Measurements from ENCODE around the gene PAM. TPM values are rescaled to one million over a fixed set of nuclear protein-coding genes. Genes with fewer than 3 reads are reported as not detected.
A peak's percentile ranks its signal among the peaks of the same experiment; 100 is the strongest.

Gene PAM
- total RNA-seq, 3 donors from 2014 or later, result 159 to 227 (median 193) TPM

DNA sequence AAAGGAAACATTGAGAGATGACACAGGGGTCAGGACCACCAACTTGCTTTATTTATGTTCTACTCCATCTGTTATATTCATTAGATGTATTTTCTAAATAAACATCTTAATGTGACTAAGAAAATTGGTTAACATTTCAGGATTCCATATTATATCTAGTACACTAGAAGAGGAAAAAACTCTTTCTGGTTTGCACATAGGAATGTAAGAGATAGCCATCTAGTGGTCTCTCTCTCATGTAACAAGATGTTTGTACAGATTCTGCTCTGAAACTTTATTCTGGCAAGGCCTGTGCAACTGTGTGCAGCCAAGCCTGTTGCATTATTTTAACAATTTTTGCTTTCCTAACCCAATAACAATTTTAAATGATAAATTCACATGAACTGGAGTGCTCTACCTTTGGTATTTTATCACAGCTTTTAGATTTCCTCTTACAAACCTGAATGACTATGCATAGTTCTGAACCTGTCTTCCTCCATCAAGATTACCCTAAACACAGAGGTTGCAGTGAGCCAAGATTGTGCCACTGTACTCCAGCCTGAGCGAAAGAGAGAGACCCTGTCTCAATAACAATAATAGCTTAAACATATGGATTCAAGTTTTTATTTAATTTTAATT lies 216.7 kb downstream of the PAM start:
- no peak for DNase-seq (ENCODE audit: low spot score in 2 of 2)
- Histone ChIP-seq H3K27me3 (no peaks in the 10 kb centered on the region), H3K27ac (no peak overlapping the region), H3K36me3 (no peaks in the 10 kb centered on the region), H3K4me1 (no peaks in the 10 kb centered on the region), H3K4me3 (no peak overlapping the region), H3K9me3 (no peaks in the 10 kb centered on the region)
- TF ChIP-seq POLR2A (IDR thresholded peaks at IDR 0.05) (no peak), POLR2AphosphoS5 (IDR thresholded peaks at IDR 0.05) (no peak)
- TF ChIP-seq, protein P1, sequence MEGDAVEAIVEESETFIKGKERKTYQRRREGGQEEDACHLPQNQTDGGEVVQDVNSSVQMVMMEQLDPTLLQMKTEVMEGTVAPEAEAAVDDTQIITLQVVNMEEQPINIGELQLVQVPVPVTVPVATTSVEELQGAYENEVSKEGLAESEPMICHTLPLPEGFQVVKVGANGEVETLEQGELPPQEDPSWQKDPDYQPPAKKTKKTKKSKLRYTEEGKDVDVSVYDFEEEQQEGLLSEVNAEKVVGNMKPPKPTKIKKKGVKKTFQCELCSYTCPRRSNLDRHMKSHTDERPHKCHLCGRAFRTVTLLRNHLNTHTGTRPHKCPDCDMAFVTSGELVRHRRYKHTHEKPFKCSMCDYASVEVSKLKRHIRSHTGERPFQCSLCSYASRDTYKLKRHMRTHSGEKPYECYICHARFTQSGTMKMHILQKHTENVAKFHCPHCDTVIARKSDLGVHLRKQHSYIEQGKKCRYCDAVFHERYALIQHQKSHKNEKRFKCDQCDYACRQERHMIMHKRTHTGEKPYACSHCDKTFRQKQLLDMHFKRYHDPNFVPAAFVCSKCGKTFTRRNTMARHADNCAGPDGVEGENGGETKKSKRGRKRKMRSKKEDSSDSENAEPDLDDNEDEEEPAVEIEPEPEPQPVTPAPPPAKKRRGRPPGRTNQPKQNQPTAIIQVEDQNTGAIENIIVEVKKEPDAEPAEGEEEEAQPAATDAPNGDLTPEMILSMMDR (IDR thresholded peaks at IDR 0.05), result peak in 2 of 3 donors; percentile 21 to 28
- intact Hi-C loops (cut with DNase I; ENCODE audit: low total_unique reads), result no loop called here

DNA sequence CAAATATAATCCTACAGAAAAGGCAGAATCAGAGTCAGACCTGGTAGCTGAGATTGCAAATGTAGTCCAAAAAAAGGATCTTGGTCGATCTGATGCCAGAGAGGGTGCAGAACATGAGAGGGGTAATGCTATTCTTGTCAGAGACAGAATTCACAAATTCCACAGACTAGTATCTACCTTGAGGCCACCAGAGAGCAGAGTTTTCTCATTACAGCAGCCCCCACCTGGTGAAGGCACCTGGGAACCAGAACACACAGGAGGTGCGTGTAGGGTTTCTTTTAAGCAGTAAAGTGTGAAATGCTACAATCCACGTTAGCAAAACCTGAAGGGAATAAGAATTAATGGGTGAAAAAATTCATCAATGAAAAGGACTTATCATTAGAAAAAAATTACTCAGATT lies 219.1 kb downstream of the PAM start:
- H3K4me1 ChIP-seq, result no peaks in the 10 kb centered on the region
- H3K27me3 ChIP-seq, result no peaks in the 10 kb centered on the region
- no peak for DNase-seq (ENCODE audit: low spot score in 2 of 2)
- TF ChIP-seq, protein P1 (IDR thresholded peaks at IDR 0.05), result no peak
- TF ChIP-seq POLR2A (IDR thresholded peaks at IDR 0.05) (no peak), POLR2AphosphoS5 (IDR thresholded peaks at IDR 0.05) (no peak)
- intact Hi-C loops (cut with DNase I; ENCODE audit: low total_unique reads), result no loop called here
- H3K9me3 ChIP-seq, result no peaks in the 10 kb centered on the region
- H3K27ac ChIP-seq, result no peak overlapping the region
- no peaks in the 10 kb centered on the region for H3K36me3 ChIP-seq
- no peak overlapping the region for H3K4me3 ChIP-seq

DNA sequence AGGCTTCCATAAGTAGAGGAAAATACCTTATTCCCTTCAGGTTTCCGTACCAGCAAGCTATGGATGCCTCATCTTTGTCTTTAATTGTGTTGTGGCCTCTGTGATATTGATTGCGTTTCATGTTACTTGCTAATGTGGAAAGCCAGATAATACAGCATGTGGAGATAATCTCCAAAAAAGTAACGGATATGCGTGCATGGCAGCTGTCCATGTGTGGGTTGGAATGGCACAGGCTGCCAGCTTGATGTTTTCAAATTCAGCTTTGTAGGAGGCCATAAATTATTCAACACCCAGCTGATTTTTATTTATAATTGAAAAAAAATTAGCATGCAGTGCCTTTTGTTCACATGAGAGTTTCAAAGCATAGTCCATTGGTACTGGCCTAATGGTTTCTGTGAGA lies 219.9 kb downstream of the PAM start:
- Histone ChIP-seq H3K27me3 (no peaks in the 10 kb centered on the region), H3K36me3 (no peaks in the 10 kb centered on the region), H3K27ac (no peak overlapping the region), H3K4me1 (no peaks in the 10 kb centered on the region), H3K9me3 (no peaks in the 10 kb centered on the region), H3K4me3 (no peak overlapping the region)
- no peak for TF ChIP-seq POLR2A (IDR thresholded peaks at IDR 0.05)
- TF ChIP-seq, protein P1 (IDR thresholded peaks at IDR 0.05), result no peak
- no peak for TF ChIP-seq POLR2AphosphoS5 (IDR thresholded peaks at IDR 0.05)
- intact Hi-C loops (cut with DNase I; ENCODE audit: low total_unique reads), result no loop called here
- DNase-seq (ENCODE audit: low spot score in 2 of 2), result no peak

DNA sequence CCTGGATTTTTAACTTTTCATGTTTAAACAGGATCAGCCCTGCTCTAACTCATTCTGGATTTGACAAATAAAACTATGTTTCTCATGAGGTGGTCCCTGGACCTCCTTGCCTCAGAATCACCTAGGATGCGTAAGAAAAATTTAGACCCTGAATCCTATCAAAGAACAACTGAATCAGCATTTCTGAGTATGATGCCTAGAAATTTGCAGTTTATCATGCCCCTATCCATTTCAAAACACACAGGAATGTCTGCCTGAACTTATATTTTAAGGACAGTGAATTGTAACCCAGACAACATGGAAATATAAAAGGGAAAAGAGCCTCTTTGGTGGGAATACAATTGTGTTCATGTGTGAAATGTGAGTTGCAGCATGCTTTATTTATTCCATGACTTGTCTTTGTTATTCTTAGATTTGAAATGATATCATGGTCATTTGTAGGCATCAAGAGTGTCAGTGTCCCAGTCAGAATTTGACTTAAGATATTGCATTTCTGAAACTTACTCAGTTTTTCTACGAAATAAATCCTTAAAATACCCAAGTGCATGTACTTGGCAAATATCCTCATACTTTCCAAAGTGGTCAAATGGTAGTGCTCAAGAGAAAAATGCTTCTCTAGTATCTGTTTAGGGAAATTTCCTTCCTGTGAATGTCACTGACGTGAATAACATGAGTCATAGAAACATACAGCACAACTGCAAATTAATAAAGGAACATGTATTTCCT lies 220.5 kb downstream of the PAM start:
- Histone ChIP-seq H3K36me3 (no peaks in the 10 kb centered on the region), H3K9me3 (no peaks in the 10 kb centered on the region), H3K4me1 (no peaks in the 10 kb centered on the region), H3K4me3 (no peak overlapping the region), H3K27ac (no peak overlapping the region), H3K27me3 (no peaks in the 10 kb centered on the region)
- TF ChIP-seq POLR2AphosphoS5 (IDR thresholded peaks at IDR 0.05) (no peak), POLR2A (IDR thresholded peaks at IDR 0.05) (no peak)
- TF ChIP-seq, protein P1 (IDR thresholded peaks at IDR 0.05), result no peak
- DNase-seq (ENCODE audit: low spot score in 2 of 2), result no peak
- intact Hi-C loops (cut with DNase I; ENCODE audit: low total_unique reads), result no loop called here

DNA sequence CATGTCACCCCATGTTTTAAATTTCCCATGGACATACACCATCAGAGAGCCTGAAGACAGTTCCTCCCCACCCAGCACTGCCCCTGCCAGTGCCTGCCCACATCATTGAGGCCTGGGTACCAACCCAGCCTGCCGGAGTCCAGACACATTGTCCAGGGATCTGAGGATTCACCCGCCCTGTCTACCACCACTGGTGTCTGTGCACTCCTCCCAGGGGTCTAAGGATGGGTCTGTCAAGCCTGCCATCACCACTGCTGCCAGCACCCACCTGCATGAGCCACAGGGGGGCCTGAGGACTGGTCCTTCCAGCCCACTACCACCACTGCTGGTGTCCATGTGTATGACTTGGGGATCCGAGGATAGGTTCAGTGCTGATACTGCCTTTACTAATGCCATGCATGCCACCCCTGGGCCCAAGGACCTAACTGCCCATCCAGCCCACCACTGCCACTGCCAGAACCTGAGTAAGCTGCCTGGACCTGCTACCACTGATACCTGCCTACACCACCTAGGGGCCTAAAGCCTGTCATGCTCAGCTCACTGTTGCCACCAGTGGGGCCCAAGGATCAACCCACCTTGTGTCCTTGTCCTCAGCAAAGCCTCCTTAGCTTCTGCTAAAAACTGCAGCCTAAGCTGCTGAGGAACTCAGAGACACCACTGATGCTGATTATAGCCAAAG lies 227.0 kb downstream of the PAM start:
- intact Hi-C loops (cut with DNase I; ENCODE audit: low total_unique reads), result no loop called here
- TF ChIP-seq, protein P1 (IDR thresholded peaks at IDR 0.05), result no peak
- TF ChIP-seq POLR2AphosphoS5 (IDR thresholded peaks at IDR 0.05), result no peak
- TF ChIP-seq POLR2A (IDR thresholded peaks at IDR 0.05), result no peak
- DNase-seq (ENCODE audit: low spot score in 2 of 2), result no peak
- no peaks in the 10 kb centered on the region for H3K27me3 ChIP-seq
- no peak overlapping the region for H3K4me3 ChIP-seq
- no peaks in the 10 kb centered on the region for H3K4me1 ChIP-seq
- H3K9me3 ChIP-seq, result no peaks in the 10 kb centered on the region
- H3K36me3 ChIP-seq, result no peaks in the 10 kb centered on the region
- H3K27ac ChIP-seq, result no peak overlapping the region

Data from breast epithelium (tissue), 4 donors.